Effector CD4-positive, alpha-beta T cell (primary cell): ENCODE measurements around the gene ADAMTS14.

Experiments
- DNase-seq: peaks from one replicate; pipeline ENCODE4 v3.0.0-alpha.2; 2020

Gene ADAMTS14

DNA sequence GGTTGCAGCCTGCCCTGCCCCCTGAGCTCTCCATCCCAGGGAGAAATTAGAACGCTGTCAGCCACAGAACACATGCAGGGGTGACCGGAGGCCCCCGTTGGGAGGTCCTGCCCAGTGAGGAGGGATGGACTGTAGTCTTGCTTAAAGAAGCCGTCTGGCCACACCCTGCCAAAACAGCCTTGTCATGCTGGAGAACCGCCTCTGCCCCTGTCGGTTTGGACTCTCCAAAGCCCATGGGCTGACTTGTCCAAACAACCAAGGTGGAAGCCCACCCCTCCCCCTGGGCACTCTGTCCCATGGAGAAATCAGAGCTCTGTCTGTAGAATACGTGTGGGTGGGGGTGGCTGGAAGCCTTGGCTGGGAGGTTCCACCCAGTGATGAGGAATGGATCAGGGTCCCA lies 125.5 kb downstream of the ADAMTS14 start:
- DNase-seq: no peak

DNA sequence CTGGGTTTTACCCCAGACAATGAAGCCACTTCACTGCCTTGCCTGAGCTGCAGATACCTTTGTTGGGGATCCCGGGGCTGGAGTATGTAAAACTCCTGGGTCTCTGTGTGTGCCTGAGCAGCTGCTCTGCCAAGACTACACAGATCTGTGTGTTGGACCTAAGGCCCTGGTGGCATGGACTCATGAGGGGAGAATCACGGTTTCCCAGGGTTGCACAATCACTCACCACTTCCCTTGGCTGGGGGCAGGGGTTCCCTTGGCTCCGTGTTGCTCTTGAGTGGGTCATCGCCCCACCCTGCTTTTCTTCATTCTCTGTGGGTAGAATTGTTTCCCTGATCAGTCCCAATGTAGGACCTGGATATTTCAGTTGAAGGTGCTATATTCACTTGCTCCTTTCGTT lies 126.8 kb downstream of the ADAMTS14 start:
- no peak for DNase-seq

DNA sequence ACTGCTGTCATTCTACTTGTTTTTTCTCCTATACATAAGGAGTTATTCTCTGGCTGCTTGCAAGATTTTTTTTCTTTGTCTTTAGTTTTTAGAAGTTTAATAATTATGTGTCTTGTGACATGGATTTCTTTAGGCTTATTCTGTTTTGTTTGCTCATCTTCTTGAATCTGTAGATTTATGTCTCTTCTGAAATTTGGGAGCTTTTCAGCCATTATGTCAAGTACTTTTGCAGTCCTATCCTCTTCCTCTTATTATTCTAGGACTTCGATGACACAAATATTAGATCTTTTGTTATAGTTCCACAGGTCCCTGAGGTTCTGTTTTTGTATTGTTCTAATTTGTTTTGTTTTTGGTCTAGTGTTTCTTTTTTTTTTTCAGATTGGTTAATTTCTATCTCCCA lies 129.5 kb downstream of the ADAMTS14 start:
- no peak for DNase-seq

DNA sequence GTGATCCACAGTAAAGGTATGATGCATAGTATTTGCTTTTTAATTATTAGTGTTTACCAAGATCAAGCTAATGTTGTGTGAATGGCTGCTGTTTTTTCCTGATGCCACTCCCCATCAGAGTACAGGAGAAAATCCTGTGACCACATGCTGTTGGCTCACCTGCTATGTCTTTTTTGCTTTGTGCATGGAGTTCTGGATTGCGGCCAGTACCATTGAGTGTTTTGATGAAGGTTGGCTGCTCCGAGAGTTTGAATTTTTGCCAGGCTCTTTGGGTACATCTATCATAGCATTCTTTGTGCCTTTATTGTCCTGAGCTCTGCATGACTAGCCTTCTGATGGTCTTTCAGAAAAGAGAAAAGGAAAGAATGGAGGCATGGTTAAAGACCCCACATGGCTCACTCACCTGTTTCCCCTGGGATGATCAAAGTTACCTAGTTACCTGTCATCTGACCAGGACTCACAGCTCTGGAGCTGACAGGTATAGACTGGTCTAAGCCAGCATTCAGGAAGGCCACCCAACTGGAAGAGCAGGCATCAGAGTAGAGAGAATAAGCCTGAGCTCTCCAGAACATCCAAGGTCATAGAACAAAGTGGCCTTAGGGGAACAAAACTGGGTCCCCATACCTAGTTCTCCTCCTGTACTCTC lies 131.6 kb downstream of the ADAMTS14 start:
- DNase-seq: no peak

DNA sequence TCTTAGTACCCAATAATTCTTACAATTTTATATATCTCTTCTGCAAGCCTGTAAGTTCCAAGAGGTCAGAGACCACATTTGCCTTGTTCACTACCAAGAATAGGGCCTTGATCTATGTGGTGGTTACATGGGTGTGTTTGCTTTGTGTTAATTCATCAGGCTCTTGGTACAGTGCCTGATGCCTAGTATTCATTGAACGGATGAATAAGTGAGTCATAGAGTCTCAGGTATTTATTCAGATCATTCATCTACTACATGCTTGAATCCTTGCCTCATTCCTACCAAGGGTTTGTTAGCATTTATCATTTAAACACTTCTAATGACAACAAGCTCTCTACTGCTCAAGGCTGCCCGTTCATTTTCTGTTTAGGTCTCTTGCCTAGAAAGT lies 132.1 kb downstream of the ADAMTS14 start:
- DNase-seq: no peak

DNA sequence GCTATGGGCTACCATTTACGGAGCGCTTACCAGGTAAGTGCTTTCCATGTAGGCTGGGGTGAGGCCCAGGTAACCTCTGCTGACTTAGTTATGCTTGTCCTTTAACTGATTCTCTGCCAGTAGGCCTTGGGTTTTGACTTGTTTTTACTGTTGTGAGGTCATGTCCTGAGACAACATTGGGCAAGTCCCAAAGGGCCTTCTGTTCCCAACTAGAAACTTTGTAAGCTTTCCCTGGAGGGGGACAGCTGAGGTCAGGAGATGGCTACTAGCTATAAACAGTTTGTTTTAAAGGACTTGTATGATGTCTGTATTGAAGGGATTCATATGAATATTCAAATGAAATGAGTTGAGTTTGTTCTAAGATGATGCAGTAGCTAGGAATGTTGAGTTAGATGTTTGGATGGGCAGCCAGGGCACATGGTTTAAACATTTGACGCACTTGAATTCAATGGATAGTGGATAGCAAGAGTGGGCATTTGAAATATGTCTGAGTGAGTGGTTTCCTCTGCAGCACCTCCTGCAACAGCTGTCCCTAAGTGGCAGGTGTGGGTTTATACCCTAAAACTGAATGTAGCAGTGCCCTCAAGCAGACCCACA lies 133.4 kb downstream of the ADAMTS14 start:
- no peak for DNase-seq

DNA sequence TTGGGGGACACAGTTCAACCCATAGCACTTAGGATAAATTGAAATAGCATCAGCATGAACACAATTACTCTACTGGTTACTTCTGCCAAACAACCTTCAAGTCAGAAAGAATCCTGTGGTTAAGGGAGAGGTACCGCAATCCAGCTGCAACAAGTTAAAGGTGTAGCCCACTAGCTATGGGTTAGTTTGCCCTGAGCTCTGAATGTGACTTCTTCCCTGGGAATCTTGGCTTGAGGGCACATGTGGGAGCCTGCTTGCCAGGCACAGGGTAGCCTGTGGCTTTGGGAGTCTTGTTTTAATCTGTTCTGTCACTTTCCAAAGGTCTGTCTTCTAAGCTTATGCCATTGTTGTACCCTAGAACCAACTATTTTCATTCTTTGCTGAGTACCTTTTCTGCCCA lies 134.5 kb downstream of the ADAMTS14 start:
- DNase-seq: no peak

DNA sequence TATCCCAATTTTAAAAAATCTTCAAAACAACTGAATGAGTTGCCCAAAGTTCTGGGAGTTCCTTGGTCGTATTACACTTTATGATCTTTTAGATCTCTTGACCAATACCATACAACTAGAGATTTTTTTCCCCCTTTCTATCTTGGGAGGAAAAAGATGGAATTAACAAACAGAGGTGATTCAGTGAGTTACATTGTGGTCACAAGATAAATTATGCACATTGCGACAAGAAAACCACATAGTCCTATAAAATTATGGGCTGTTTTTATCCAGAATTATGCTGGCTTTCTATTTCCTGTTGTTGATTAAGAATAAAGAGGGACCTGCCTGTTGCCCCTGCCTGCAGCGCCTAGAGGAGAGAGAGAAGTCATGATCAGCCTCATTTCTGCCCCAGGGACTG lies 135.2 kb downstream of the ADAMTS14 start:
- DNase-seq: no peak

DNA sequence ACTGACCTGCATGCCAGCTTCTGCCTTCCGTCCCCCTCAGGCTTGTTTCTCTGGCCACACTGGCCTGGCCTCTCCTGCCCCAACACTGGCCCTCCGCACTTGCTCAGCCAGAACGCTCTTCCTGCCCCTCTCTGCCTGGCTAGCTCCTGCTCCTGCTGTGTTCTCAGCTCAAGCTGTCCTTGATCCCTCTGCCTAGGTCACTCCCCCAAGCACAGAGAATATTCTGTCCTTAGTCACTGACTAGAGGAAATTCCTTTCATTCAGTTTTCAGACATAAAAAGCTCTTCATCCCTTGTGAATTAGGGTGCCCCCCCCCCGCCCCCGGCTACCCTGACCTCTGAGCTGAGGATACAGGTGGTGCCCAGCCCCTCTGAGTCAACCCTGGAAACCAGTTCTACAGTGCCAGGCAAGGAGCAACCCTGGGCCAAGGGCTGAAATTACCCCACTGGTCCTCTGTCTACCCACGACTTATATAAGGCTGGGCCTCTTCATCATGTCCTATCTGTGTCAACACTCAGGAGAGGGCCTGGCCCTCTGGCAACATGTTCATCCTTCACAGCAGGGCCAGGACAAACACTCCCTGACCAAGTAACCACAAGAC lies 136.8 kb downstream of the ADAMTS14 start:
- no peak for DNase-seq

DNA sequence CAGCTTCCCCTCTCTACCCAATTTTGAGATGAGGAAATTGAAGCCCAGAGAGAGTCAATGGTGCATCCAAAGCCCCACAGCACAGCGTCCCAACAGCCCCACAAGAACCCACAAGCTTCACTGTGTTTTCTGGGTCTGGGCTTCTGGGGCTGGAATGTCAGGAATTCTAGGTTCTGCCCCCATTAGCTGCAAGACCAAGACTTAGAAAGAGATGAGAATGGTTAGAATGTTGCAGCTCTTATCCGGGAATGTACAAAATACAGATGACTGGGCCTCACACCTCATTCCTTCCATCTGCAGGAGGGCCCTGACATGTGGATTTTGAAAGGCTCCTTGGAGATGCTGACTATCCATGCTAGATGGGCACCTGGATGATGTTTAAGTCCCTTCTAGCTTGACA lies 137.4 kb downstream of the ADAMTS14 start:
- DNase-seq: no peak

DNA sequence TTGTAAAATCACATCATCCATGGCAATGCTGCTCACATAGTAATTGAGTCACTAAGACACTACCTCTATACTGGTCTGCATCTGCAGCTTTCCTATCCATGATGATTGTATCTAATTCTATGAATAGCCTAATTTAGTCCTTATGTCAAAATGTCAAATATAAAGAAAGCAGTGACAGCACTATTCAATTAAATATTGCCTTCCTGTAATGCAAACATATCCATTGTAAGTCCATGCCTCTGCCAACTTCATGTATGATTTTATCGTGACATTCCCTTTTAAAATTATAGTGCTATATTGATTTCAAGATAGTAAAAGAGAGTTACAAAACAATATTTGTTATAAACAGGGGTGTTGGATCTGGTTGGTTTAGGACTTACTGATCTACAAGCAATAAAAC lies 138.7 kb downstream of the ADAMTS14 start:
- no peak for DNase-seq

DNA sequence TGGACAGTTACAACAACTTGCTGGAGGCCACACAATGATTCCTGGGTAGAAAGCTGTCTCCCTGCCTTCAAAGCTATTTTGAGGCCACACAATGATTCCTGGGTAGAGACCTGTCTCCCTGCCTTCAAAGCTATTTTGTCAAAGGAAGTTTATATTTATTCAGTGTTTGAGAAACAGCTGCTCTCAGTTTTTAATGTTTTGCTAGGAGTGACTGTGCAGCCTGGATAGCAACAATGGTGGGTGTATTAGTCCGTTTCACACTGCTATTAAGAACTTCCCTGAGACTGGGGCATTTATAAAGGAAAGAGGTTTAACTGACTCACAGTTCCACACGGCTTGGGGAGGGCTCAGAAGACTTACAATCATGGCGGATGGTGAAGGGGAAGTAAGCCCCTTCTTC lies 139.6 kb downstream of the ADAMTS14 start:
- DNase-seq: no peak
